Hepatocyte (in vitro differentiated cells): Measurements from ENCODE around the gene CELSR3. TPM values are rescaled to one million over a fixed set of nuclear protein-coding genes. Genes with fewer than 3 reads are reported as not detected.

Source experiments
- DNase-seq: peaks from one replicate; pipeline ENCODE4 v3.0.0-alpha.2; 2016; ENCODE audit warnings: low spot score
- H2AFZ ChIP-seq: fragments of 200-600 bp; sonication (generic); 2 replicates; pipeline ENCODE4 v1.6.0; 2016; ENCODE audit warnings: antibody characterized with exemption, mild to moderate bottlenecking
- H3K27ac ChIP-seq: fragments of 200-600 bp; sonication (generic); 2 replicates; pipeline ENCODE4 v1.5.1; 2016; ENCODE audit warnings: mild to moderate bottlenecking
- H3K27me3 ChIP-seq: fragments of 200-600 bp; sonication (generic); 2 replicates; pipeline ENCODE4 v1.6.1; 2016
- H3K36me3 ChIP-seq: fragments of 200-600 bp; sonication (generic); replicated peaks from 2 replicates; pipeline ENCODE4 v1.5.1; 2016; ENCODE audit warnings: low read depth; ENCODE audit not compliant: insufficient read depth
- H3K4me1 ChIP-seq: fragments of 200-600 bp; sonication (generic); 2 replicates; pipeline ENCODE4 v1.5.1; 2016; ENCODE audit warnings: mild to moderate bottlenecking, moderate library complexity; ENCODE audit not compliant: insufficient read depth
- H3K4me2 ChIP-seq: fragments of 200-600 bp; sonication (generic); 2 replicates; pipeline ENCODE4 v1.6.0; 2016
- H3K4me3 ChIP-seq: fragments of 200-600 bp; sonication (generic); 2 replicates; pipeline ENCODE4 v1.5.1; 2016; ENCODE audit warnings: mild to moderate bottlenecking
- H3K79me2 ChIP-seq: fragments of 200-600 bp; sonication (generic); 2 replicates; pipeline ENCODE4 v1.6.0; 2017; ENCODE audit warnings: mild to moderate bottlenecking
- H3K9me2 ChIP-seq: fragments of 200-600 bp; sonication (generic); replicated peaks from 2 replicates; pipeline ENCODE4 v1.6.0; 2017; ENCODE audit warnings: mild to moderate bottlenecking; ENCODE audit not compliant: insufficient read depth
- H3K9me3 ChIP-seq: fragments of 200-600 bp; sonication (generic); 2 replicates; pipeline ENCODE4 v1.5.1; 2016; ENCODE audit warnings: low read depth, mild to moderate bottlenecking
- H4K20me1 ChIP-seq: fragments of 200-600 bp; sonication (generic); 2 replicates; pipeline ENCODE4 v1.6.0; 2016; ENCODE audit warnings: mild to moderate bottlenecking; ENCODE audit not compliant: insufficient read depth, poor library complexity, severe bottlenecking
- EZH2 ChIP-seq: fragments of 200-600 bp; sonication (generic); IDR thresholded peaks from 2 replicates; pipeline ENCODE4 v1.6.1; 2016; ENCODE audit warnings: antibody characterized with exemption, mild to moderate bottlenecking, borderline replicate concordance
- EZH2phosphoT487 ChIP-seq: fragments of 200-600 bp; sonication (generic); IDR thresholded peaks from one replicate; pipeline ENCODE4 v1.6.1; 2018; ENCODE audit warnings: antibody characterized with exemption, mild to moderate bottlenecking, low read depth, moderate library complexity; ENCODE audit not compliant: unreplicated experiment, severe bottlenecking
- whole genome bisulfite sequencing: methylation state at CpG from one replicate; pipeline ENCODE4 v1.1.6; 2016; ENCODE audit warnings: low lambda C conversion rate; ENCODE audit errors: missing lambda C conversion rate; 5-methylcytosine and 5-hydroxymethylcytosine counted together
- polyA plus RNA-seq: library from polyadenylated mRNA; unstranded; fragments of >200 nt; fragmentation: Nextera tagmentation; extraction: Ambion mirVana; gene quantifications from 2 replicates; pipeline ENCODE4 v1.2.1, GENCODE V29; 2016
- total RNA-seq: library from RNA; depleted of rRNA; stranded (reverse); fragments of >200 nt; gene quantifications from 2 replicates; pipeline ENCODE4 v1.2.3, GENCODE V29; 2014
- TF ChIP-seq, protein P1 (sequence below): fragments of 200-600 bp; sonication (generic); IDR thresholded peaks from 2 replicates; pipeline ENCODE4 v1.5.1; 2016; ENCODE audit warnings: antibody characterized with exemption, mild to moderate bottlenecking; ENCODE audit not compliant: poor library complexity

The CELSR3 gene
- total and polyA plus RNA-seq, 2 experiments from 2014 or later = 1.8 to 1.9 TPM

DNA sequence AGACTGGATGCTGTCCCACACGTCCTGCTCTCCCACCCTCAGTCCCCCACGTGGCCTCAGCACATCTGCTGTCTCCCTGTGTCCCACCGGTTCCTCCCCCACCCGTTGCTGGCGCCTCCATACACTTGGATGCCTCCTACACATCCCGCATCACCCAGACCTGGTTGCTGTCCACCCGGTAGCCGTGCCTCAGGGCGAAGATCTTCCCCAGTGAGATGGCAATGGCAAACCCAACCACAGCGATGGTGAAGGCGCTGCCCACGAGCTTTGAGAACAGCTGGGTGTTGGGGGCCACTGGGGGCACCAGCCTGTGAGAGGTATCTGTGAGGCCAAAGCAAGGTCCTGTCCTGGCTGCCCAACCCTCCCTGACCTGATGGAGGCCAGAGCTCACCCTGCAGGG lies 31.9 kb downstream of the CELSR3 start:
- no peak overlapping the region for H3K4me3 ChIP-seq
- H3K4me1 ChIP-seq = peaks cover 9% of the 10 kb centered on the region
- WGBS = 95% methylated on average over 12 of the region's 12 CpGs
- H2AFZ ChIP-seq = no peak overlapping the region
- H3K36me3 ChIP-seq = no peaks in the 10 kb centered on the region
- TF ChIP-seq EZH2phosphoT487 (no peak), EZH2 (no peak)
- TF ChIP-seq, protein P1, sequence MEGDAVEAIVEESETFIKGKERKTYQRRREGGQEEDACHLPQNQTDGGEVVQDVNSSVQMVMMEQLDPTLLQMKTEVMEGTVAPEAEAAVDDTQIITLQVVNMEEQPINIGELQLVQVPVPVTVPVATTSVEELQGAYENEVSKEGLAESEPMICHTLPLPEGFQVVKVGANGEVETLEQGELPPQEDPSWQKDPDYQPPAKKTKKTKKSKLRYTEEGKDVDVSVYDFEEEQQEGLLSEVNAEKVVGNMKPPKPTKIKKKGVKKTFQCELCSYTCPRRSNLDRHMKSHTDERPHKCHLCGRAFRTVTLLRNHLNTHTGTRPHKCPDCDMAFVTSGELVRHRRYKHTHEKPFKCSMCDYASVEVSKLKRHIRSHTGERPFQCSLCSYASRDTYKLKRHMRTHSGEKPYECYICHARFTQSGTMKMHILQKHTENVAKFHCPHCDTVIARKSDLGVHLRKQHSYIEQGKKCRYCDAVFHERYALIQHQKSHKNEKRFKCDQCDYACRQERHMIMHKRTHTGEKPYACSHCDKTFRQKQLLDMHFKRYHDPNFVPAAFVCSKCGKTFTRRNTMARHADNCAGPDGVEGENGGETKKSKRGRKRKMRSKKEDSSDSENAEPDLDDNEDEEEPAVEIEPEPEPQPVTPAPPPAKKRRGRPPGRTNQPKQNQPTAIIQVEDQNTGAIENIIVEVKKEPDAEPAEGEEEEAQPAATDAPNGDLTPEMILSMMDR = no peak
- no peaks in the 10 kb centered on the region for H3K9me3 ChIP-seq
- no peak for DNase-seq
- no peak overlapping the region for H3K4me2 ChIP-seq
- no peaks in the 10 kb centered on the region for H3K27me3 ChIP-seq
- peaks cover 8% of the 10 kb centered on the region for H4K20me1 ChIP-seq
- H3K79me2 ChIP-seq = peaks cover 12% of the 10 kb centered on the region
- H3K27ac ChIP-seq = no peak overlapping the region
- H3K9me2 ChIP-seq = no peaks in the 10 kb centered on the region

DNA sequence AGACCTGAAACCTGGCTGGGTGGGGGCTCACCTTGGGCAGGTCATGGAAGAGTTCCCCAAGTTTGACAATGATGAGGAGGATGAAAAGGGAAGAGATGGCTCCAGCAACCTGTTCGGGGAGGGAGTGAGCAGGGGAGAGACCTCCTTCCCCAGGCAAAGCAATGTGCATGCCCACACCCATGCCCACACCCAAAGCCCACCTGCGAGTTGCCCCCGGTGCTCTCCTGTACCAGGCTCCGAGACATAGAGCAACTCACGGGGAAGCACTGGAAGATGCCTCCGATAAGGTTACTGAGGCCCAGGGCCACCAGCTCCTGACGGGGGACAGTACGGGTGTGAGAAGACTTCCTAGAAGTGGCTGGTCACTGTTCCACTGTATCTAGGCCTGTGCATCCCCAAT lies 32.3 kb downstream of the CELSR3 start:
- no peaks in the 10 kb centered on the region for H3K27me3 ChIP-seq
- H2AFZ ChIP-seq = no peak overlapping the region
- TF ChIP-seq EZH2 = no peak
- TF ChIP-seq, protein P1 = no peak
- H4K20me1 ChIP-seq = peaks cover 8% of the 10 kb centered on the region
- H3K36me3 ChIP-seq = no peaks in the 10 kb centered on the region
- no peak overlapping the region for H3K27ac ChIP-seq
- no peak overlapping the region for H3K4me3 ChIP-seq
- peaks cover 12% of the 10 kb centered on the region for H3K79me2 ChIP-seq
- no peak for DNase-seq
- H3K4me1 ChIP-seq = peaks cover 8% of the 10 kb centered on the region
- H3K9me3 ChIP-seq = no peaks in the 10 kb centered on the region
- WGBS = 92% methylated on average over 8 of the region's 8 CpGs
- H3K4me2 ChIP-seq = no peak overlapping the region
- no peaks in the 10 kb centered on the region for H3K9me2 ChIP-seq

DNA sequence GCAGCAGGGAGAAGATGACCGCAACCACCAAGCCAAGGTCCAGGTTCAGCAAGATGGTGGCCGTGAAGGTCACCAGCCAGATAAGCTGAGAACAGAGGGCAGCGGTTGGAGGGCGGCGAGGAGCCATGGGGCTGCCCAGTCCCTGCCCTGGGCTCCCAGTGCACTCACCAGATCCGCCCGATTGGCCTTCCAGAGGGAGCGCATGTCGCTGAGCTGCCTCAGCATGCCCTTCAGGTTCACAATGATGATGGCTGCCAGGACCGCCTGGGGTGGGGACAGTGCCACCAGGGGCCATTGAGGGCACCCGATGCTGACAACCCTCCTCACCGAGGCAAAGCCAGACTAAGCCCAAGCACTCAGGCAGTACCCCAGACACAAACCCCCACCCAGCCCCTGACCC lies 32.8 kb downstream of the CELSR3 start:
- H3K27me3 ChIP-seq = no peaks in the 10 kb centered on the region
- no peak overlapping the region for H3K4me2 ChIP-seq
- TF ChIP-seq EZH2phosphoT487 (no peak), EZH2 (no peak)
- TF ChIP-seq, protein P1 = no peak
- no peaks in the 10 kb centered on the region for H3K36me3 ChIP-seq
- peaks cover 8% of the 10 kb centered on the region for H3K4me1 ChIP-seq
- H2AFZ ChIP-seq = no peak overlapping the region
- no peaks in the 10 kb centered on the region for H3K9me3 ChIP-seq
- peaks cover 12% of the 10 kb centered on the region for H3K79me2 ChIP-seq
- no peak overlapping the region for H3K4me3 ChIP-seq
- WGBS = 93% methylated on average over 12 of the region's 12 CpGs
- H3K9me2 ChIP-seq = no peaks in the 10 kb centered on the region
- H3K27ac ChIP-seq = no peak overlapping the region
- no peak for DNase-seq
- H4K20me1 ChIP-seq = peaks cover 8% of the 10 kb centered on the region
